Mesendoderm (in vitro differentiated cells): ENCODE data around the gene ACMSD. TPM values are rescaled to one million over a fixed set of nuclear protein-coding genes. Genes with fewer than 3 reads are reported as not detected.
A peak's percentile ranks its signal among the peaks of the same experiment; 100 is the strongest.

Experiments
- DNase-seq: peaks from one replicate; pipeline ENCODE4 v3.0.0; 2013
- H2AK5ac ChIP-seq: 2 replicates; pipeline ENCODE4 v1.6.1; 2013; ENCODE audit warnings: low read length, inconsistent platforms
- H2BK120ac ChIP-seq: 2 replicates; pipeline ENCODE4 v1.6.1; 2013; ENCODE audit warnings: low read depth, mild to moderate bottlenecking, low read length, moderate library complexity, mixed read lengths
- H2BK15ac ChIP-seq: replicated peaks from 2 replicates; pipeline ENCODE4 v1.6.1; 2013; ENCODE audit warnings: low read depth, mild to moderate bottlenecking, moderate library complexity
- H2BK5ac ChIP-seq: 2 replicates; pipeline ENCODE4 v1.6.1; 2013; ENCODE audit warnings: low read length, inconsistent platforms
- H3K18ac ChIP-seq: 2 replicates; pipeline ENCODE4 v1.6.1; 2013; ENCODE audit warnings: mild to moderate bottlenecking, low read length, mixed read lengths
- H3K23ac ChIP-seq: one replicate; pipeline ENCODE4 v1.6.1; 2013; ENCODE audit warnings: low read length
- H3K27ac ChIP-seq: 2 replicates; pipeline ENCODE4 v1.5.1; 2013; ENCODE audit warnings: low read depth, mild to moderate bottlenecking, inconsistent platforms, low read length, moderate library complexity
- H3K27me3 ChIP-seq: 2 replicates; pipeline ENCODE4 v1.6.1; 2013; ENCODE audit warnings: low read length, control low read depth, mild to moderate bottlenecking, inconsistent platforms; ENCODE audit not compliant: insufficient read depth, poor library complexity
- H3K36me3 ChIP-seq: 2 replicates; pipeline ENCODE4 v1.6.1; 2013; ENCODE audit warnings: low read length, inconsistent platforms; ENCODE audit not compliant: control insufficient read depth, insufficient read depth
- H3K4ac ChIP-seq: one replicate; pipeline ENCODE4 v1.6.1; 2013; ENCODE audit warnings: low read depth, mild to moderate bottlenecking, low read length, moderate library complexity
- H3K4me1 ChIP-seq: 2 replicates; pipeline ENCODE4 v1.6.1; 2013; ENCODE audit warnings: low read depth, low read length, inconsistent platforms; ENCODE audit not compliant: control insufficient read depth
- H3K4me2 ChIP-seq: 2 replicates; pipeline ENCODE4 v1.6.1; 2013; ENCODE audit warnings: low read length
- H3K4me3 ChIP-seq: 2 replicates; pipeline ENCODE4 v1.5.1; 2013; ENCODE audit warnings: mild to moderate bottlenecking, low read length
- H3K56ac ChIP-seq: one replicate; pipeline ENCODE4 v1.6.1; 2013; ENCODE audit warnings: low read length
- H3K79me1 ChIP-seq: 2 replicates; pipeline ENCODE4 v1.6.1; 2013; ENCODE audit warnings: low read length, inconsistent platforms
- H3K79me2 ChIP-seq: 2 replicates; pipeline ENCODE4 v1.6.1; 2013; ENCODE audit warnings: mild to moderate bottlenecking, low read length; ENCODE audit not compliant: control insufficient read depth, insufficient read depth
- H3K9ac ChIP-seq: 2 replicates; pipeline ENCODE4 v1.6.1; 2013; ENCODE audit warnings: low read length, inconsistent platforms
- H4K5ac ChIP-seq: one replicate; pipeline ENCODE4 v1.6.1; 2013; ENCODE audit warnings: low read length
- H4K8ac ChIP-seq: one replicate; pipeline ENCODE4 v1.6.1; 2013; ENCODE audit warnings: low read depth, mild to moderate bottlenecking, control low read depth, low read length, moderate library complexity
- WGBS: extraction: QIAGEN DNeasy Blood & Tissue Kit; methylation state at CpG from one replicate; pipeline ENCODE4 v1.1.7; 2013; ENCODE audit warnings: low lambda C conversion rate, missing lambda C conversion rate; ENCODE audit not compliant: insufficient coverage; ENCODE audit errors: extremely low coverage; 5-methylcytosine and 5-hydroxymethylcytosine counted together
- small RNA-seq: library from polyadenylated mRNA; stranded (forward); fragments of <200 nt; extraction: miRNeasy Mini kit (QIAGEN cat#:217004); gene quantifications from one replicate; pipeline ENCODE3, GENCODE V24; 2013; ENCODE audit not compliant: insufficient read depth

ACMSD gene

GRCh38 chr2:134944975-134945374 lies 106.6 kb downstream of the ACMSD start:
- no peak overlapping the region for H4K8ac ChIP-seq
- no peaks in the 10 kb centered on the region for H3K4me1 ChIP-seq
- no peaks in the 10 kb centered on the region for H3K36me3 ChIP-seq

GRCh38 chr2:134946073-134946472 lies 107.7 kb downstream of the ACMSD start:
- Histone ChIP-seq H4K5ac (no peak overlapping the region), H3K4me2 (no peak overlapping the region), H3K4me3 (no peak overlapping the region), H3K9ac (no peak overlapping the region), H2BK15ac (no peak overlapping the region), H3K23ac (no peak overlapping the region), H4K8ac (no peak overlapping the region), H2BK120ac (no peak overlapping the region), H3K36me3 (no peaks in the 10 kb centered on the region), H3K18ac (no peak overlapping the region), H2AK5ac (no peak overlapping the region), H3K79me2 (no peaks in the 10 kb centered on the region), H3K56ac (no peak overlapping the region), H3K27me3 (no peaks in the 10 kb centered on the region), H3K4me1 (no peaks in the 10 kb centered on the region), H3K27ac (no peak overlapping the region), H3K4ac (no peak overlapping the region), H3K79me1 (peaks cover 3% of the 10 kb centered on the region), H2BK5ac (no peak overlapping the region)
- WGBS = no CpG with 5 or more reads among the region's 6 CpGs
- DNase-seq = no peak

More at GRCh38 chr2:134944975-134945374, 106.6 kb downstream of the ACMSD start:
- Histone ChIP-seq H3K56ac (no peak overlapping the region), H3K79me2 (no peaks in the 10 kb centered on the region), H2BK5ac (no peak overlapping the region), H3K23ac (no peak overlapping the region), H3K18ac (no peak overlapping the region), H3K4ac (no peak overlapping the region), H3K79me1 (peaks cover 5% of the 10 kb centered on the region), H2BK120ac (no peak overlapping the region), H2AK5ac (no peak overlapping the region), H2BK15ac (no peak overlapping the region), H4K5ac (no peak overlapping the region), H3K4me3 (no peak overlapping the region), H3K27ac (no peak overlapping the region), H3K4me2 (no peak overlapping the region), H3K27me3 (no peaks in the 10 kb centered on the region), H3K9ac (no peak overlapping the region)
- WGBS = no CpG with 5 or more reads among the region's 1 CpG
- DNase-seq = peak; percentile 11

GRCh38 chr2:134949981-134950708 lies 111.7 kb downstream of the ACMSD start:
- Histone ChIP-seq H3K79me1 (peaks cover 4% of the 10 kb centered on the region), H3K23ac (no peak overlapping the region), H3K27me3 (no peaks in the 10 kb centered on the region), H3K56ac (no peak overlapping the region), H4K8ac (no peak overlapping the region), H4K5ac (no peak overlapping the region), H3K4me2 (no peak overlapping the region), H3K4ac (no peak overlapping the region), H3K4me1 (no peaks in the 10 kb centered on the region), H3K27ac (no peak overlapping the region), H3K18ac (no peak overlapping the region), H2BK15ac (no peak overlapping the region), H3K9ac (no peak overlapping the region), H2AK5ac (no peak overlapping the region), H2BK5ac (no peak overlapping the region), H3K4me3 (no peak overlapping the region), H2BK120ac (no peak overlapping the region), H3K79me2 (peaks cover 2% of the 10 kb centered on the region), H3K36me3 (peaks cover 3% of the 10 kb centered on the region)
- no peak for DNase-seq
- WGBS = no CpG with 5 or more reads among the region's 7 CpGs

- no peaks in the 10 kb centered on the region for H3K4me1 ChIP-seq
- H2AK5ac ChIP-seq = no peak overlapping the region
- H3K4me2 ChIP-seq = no peak overlapping the region
- no peaks in the 10 kb centered on the region for H3K27me3 ChIP-seq
- H2BK120ac ChIP-seq = no peak overlapping the region
- no peak overlapping the region for H2BK15ac ChIP-seq
- H3K79me2 ChIP-seq = peaks cover 2% of the 10 kb centered on the region
- H3K79me1 ChIP-seq = peaks cover 4% of the 10 kb centered on the region
- DNase-seq = no peak
- H3K56ac ChIP-seq = no peak overlapping the region
- H4K5ac ChIP-seq = no peak overlapping the region
- H3K18ac ChIP-seq = no peak overlapping the region
- WGBS = no CpG with 5 or more reads among the region's 2 CpGs
- peaks cover 3% of the 10 kb centered on the region for H3K36me3 ChIP-seq
- H3K4ac ChIP-seq = no peak overlapping the region
- H3K4me3 ChIP-seq = no peak overlapping the region
- no peak overlapping the region for H3K27ac ChIP-seq
- no peak overlapping the region for H3K9ac ChIP-seq
- no peak overlapping the region for H4K8ac ChIP-seq
- H3K23ac ChIP-seq = no peak overlapping the region
- H2BK5ac ChIP-seq = no peak overlapping the region
Observed at GRCh38 chr2:134950886-134951285, 112.5 kb downstream of the ACMSD start.

Small RNA genes within 50 kb of the gene (small RNA-seq; reads per million reads assigned to genes)
- gene AC110620.1 (not detected), gene MIR5590 (not detected)
